ENCODE measurements around the gene SNAP91. TPM values are rescaled to one million over a fixed set of nuclear protein-coding genes. Genes with fewer than 3 reads are reported as not detected.

SNAP91 gene
- total RNA-seq, 1 experiment from 2014 or later: 1.3 TPM

DNA sequence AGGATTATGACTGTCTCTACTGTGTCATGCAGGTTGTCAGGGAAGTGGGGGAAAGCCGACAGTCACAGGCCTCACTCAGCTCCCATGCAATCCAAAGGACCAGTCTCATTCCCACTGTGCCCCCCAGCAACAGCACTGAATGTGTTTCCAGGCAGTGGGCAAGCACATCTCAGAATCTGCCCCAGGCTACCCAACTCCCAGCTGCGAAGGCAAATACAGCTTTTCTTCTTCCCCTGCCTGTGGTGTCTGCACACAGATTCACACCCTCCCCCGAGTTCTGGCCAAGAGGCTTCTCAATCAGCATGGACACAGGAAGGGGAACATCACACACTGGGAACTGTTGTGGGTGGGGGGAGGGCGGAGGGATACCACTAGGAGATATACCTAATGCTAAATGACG lies 75.3 kb downstream of the SNAP91 start:
- Histone ChIP-seq H3K9me3 (ENCODE audit: control insufficient read depth, low read depth, low read length) (no peaks in the 10 kb centered on the region), H3K4me1 (ENCODE audit: insufficient read depth, low read length) (no peaks in the 10 kb centered on the region; the same call in 1 of the 2 replicates), H4K20me1 (ENCODE audit: control insufficient read depth, insufficient read depth, insufficient read length) (no peaks in the 10 kb centered on the region), H3K9ac (ENCODE audit: extremely low read depth, insufficient read length, low read length) (no peak overlapping the region), H3K23me2 (ENCODE audit: insufficient read length, low read depth, low read length, poor library complexity, severe bottlenecking) (no peaks in the 10 kb centered on the region), H3K14ac (ENCODE audit: insufficient read depth, low read length) (no peak overlapping the region), H2BK120ac (ENCODE audit: low read depth, low read length, poor library complexity, severe bottlenecking) (no peak overlapping the region), H3K23ac (ENCODE audit: insufficient read length, low read depth, low read length) (no peak overlapping the region), H3K4me2 (ENCODE audit: insufficient read depth, insufficient read length, low read length) (no peak overlapping the region), H3K79me2 (ENCODE audit: insufficient read depth, low read length) (no peaks in the 10 kb centered on the region), H2BK12ac (ENCODE audit: insufficient read length, low read depth, low read length) (no peak overlapping the region), H4K8ac (replicated peaks; ENCODE audit: insufficient read length, low read depth, low read length) (no peak overlapping the region), H3K18ac (ENCODE audit: insufficient read length, low read depth, low read length) (no peak overlapping the region), H4K5ac (ENCODE audit: insufficient read length, low read depth, low read length) (no peak overlapping the region), H2AK5ac (ENCODE audit: insufficient read length, low read length) (no peak overlapping the region), H3K27me3 (ENCODE audit: insufficient read depth, low read length) (no peaks in the 10 kb centered on the region), H3T11ph (ENCODE audit: low read length) (no peak overlapping the region), H3K56ac (ENCODE audit: insufficient read length, low read depth, low read length) (no peak overlapping the region), H3K27ac (ENCODE audit: insufficient read length, low read depth, low read length) (no peak overlapping the region), H2BK20ac (ENCODE audit: low read depth, low read length, poor library complexity, severe bottlenecking) (no peak overlapping the region), H4K91ac (ENCODE audit: insufficient read length, low read depth, low read length) (no peak overlapping the region), H2BK15ac (ENCODE audit: low read depth, low read length) (no peak overlapping the region), H3K4ac (ENCODE audit: low read depth, low read length) (no peak overlapping the region), H2BK5ac (ENCODE audit: insufficient read length, low read length) (no peak overlapping the region), H2AFZ (ENCODE audit: low read length) (no peak overlapping the region), H3K79me1 (ENCODE audit: insufficient read depth, low read depth, low read length, poor library complexity, severe bottlenecking) (no peaks in the 10 kb centered on the region)
- peak overlapping the region in 2 of 3 experiments; percentile 62 to 71; a peak in 2 of 7 replicates for H3K27ac Mint-ChIP-seq
- peak; percentile 31 for DNase-seq
- no peak overlapping the region for H3K4me3 Mint-ChIP-seq
- no peaks in the 10 kb centered on the region for H3K36me3 Mint-ChIP-seq (ENCODE audit: insufficient read depth in 1 of 3, low read depth in 3 of 3)
- peaks cover 13 to 14% of the 10 kb centered on the region in 2 experiments for H3K4me1 Mint-ChIP-seq
- no peaks in the 10 kb centered on the region for H3K9me3 Mint-ChIP-seq
- no CpG with 5 or more reads among the region's 5 CpGs for WGBS (ENCODE audit: extremely low coverage, insufficient read length, low lambda C conversion rate)
- TF ChIP-seq, protein P1, sequence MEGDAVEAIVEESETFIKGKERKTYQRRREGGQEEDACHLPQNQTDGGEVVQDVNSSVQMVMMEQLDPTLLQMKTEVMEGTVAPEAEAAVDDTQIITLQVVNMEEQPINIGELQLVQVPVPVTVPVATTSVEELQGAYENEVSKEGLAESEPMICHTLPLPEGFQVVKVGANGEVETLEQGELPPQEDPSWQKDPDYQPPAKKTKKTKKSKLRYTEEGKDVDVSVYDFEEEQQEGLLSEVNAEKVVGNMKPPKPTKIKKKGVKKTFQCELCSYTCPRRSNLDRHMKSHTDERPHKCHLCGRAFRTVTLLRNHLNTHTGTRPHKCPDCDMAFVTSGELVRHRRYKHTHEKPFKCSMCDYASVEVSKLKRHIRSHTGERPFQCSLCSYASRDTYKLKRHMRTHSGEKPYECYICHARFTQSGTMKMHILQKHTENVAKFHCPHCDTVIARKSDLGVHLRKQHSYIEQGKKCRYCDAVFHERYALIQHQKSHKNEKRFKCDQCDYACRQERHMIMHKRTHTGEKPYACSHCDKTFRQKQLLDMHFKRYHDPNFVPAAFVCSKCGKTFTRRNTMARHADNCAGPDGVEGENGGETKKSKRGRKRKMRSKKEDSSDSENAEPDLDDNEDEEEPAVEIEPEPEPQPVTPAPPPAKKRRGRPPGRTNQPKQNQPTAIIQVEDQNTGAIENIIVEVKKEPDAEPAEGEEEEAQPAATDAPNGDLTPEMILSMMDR (conservative IDR thresholded peaks at IDR 0.05): no peak
- no peaks in the 10 kb centered on the region for H3K27me3 Mint-ChIP-seq (ENCODE audit: low read depth)
